ENCODE results near the gene CRISPLD2.
"Not testable (repeated sequence)": the region's sequence is repeated elsewhere in the genome, so short reads cannot be mapped to it uniquely, and the experiment has no call there.

Gene CRISPLD2

DNA sequence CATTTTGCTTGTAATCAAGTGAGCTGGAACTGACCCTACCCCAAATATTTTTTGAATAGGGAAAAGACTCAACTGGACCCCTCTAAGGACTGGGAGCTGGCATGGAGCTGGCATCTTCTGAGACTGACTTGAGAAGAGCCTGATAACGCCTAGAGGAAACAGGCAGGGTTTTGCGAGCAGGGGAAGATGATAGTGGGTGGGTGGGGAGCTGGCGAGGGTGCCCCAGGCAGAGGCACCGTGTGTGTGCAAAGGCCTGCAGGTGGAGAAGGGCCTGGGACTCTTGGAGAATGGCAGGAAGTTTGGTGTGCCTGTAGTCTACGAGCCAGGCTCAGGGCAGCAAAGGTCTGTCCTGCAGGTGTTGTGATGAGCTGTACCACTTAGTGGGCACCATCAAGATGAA is 4.1 kb downstream of the CRISPLD2 start:
- no peak for DNase-seq

DNA sequence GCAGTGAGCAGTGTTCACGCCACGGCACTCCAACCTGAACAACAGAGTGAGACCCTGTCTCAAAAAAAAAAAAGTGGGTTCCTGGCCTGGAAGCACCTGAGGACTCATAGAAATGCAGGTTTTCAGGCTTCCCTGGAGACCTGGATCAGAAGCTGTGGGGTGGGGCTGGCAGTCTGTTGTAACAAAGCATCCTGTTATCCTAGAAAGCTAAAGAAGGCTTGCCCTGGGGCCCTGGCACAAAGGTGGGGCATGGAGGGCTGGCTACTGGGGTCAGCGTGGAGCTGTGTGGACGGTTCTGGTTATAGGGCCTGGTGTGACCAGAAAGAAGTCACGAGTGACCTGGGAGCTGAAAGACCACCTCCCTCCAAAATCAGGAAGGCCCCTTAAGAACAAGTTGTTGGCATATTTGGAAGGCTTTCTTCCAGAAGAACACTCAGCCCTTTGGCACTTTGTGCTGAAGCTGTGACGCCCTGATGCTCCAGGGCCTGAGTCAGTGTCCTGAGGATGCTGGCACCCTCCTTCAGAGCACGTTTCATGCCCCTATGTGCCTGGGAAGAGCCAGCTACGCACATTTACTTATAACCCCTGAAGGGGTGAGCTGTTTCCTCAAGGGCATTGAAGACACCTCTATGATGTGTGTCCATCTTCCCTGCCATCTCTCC is 6.2 kb downstream of the CRISPLD2 start:
- DNase-seq: no peak

DNA sequence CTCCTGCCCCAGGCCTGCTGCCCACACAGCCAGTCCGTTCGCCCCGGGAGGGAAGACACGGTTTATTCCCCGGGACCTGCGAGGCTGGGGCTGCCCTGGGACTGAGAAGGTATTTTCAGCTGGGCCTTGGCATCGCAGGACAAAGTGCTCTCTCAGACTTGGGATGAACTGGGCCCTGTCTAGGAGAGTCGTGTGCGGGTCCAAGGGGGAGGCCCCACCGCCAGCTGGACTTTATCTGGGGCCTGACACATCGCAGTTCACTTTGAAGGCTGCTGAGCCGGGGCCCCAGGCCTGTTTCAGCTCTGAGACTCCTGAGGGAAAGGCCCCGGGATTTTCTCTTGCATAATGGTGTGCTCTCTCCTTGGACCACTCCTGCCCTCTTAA is 6.8 kb downstream of the CRISPLD2 start:
- no peak for DNase-seq

DNA sequence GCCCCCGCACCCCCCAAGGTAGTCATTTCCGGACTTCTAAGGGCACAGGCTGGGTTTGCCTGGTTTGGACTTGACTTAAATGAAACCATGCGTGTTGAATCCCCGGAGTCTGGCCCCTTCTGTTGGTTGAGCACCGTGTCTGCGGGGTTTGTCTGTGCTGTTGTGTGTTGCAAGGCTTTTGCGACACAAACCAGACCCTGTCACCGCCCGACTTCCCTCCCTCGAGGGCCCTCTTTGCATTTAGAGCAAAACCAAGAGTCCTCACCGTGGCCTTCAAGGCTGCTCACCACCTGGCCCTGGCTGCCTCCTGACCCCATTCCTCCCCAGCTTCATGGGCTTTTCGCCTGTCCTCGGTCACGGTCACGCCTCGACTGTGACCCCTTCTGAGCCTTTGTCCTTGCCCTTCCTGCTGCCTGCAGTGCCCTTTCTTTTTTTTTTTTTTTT is 7.4 kb downstream of the CRISPLD2 start:
- no peak for DNase-seq

DNA sequence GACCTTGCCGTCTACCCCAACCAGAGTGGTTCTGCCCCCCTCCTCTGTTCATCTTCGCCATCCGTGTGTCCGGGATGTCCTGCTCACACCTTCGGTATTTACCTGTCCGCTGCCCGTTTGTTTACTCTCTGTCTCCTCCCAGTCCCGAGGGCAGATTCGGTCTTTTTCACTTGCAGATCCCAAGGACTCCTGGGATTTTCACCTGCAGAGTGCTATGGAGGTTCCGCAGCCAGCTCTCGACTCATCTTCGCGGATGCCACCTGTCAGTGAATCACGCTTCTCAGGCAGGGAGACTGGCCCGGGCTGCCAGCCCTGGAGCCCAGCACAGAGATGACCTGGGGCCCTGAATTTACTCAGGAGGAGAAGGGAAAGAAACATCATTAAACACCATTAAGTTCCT is 8.1 kb downstream of the CRISPLD2 start:
- no peak for DNase-seq

DNA sequence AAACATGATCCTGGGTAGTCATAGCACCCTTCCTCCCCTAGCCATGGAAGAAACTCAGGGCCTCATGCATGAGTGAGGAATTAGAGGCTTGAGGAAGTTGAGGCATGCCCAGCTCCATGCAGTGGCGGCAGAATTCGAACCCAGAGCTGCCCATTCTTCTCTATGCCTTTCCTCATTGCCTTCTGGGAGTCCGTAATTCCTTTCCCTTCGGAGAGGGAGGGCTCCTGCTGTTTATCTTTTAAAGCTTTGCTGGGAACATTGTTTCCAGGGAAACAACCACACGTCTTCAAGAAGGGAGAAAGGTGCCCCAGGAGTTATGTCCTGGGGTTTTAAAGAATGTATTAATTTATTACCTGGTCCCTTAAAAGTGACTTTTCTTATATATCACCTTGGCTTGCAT is 8.5 kb downstream of the CRISPLD2 start:
- DNase-seq: no peak

DNA sequence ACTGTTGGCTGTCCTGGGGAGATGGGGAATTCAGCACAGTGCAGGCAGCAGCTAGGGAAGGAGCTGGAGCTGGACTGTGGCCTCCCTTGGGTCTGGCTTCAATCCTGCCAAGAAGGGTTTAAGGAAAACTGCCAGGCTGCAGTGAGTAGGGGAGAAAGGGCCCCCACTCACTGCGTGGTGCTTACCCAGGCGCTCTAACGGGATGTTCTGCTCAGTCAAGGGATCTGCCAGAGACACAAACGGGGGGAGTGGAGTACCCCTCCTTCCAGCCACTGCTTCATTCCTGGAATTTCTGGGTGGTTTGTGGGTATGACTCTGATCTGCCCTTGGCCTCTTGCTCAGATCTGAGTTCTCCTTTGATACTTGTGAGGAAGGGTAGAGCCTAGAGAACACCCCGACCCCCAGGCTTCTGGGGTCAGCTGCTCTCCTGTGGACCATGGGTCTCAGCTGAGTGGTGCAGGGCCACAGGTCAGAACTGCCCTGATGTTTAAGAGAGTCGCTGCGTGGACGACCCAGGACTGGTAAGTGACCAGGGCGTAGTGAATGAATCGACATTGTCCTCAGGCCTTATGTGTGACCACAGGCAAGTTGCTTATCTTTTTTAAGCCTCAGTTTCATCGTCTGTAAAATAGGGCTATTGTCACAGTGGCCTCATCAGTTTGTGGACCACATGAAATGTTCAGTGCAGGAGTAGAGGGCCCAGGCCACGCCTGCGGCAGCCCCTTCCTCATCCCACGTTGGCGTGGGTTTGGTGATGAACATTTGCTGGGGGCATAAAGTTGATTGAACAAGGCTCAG is 9.6 kb downstream of the CRISPLD2 start:
- no peak for DNase-seq

DNA sequence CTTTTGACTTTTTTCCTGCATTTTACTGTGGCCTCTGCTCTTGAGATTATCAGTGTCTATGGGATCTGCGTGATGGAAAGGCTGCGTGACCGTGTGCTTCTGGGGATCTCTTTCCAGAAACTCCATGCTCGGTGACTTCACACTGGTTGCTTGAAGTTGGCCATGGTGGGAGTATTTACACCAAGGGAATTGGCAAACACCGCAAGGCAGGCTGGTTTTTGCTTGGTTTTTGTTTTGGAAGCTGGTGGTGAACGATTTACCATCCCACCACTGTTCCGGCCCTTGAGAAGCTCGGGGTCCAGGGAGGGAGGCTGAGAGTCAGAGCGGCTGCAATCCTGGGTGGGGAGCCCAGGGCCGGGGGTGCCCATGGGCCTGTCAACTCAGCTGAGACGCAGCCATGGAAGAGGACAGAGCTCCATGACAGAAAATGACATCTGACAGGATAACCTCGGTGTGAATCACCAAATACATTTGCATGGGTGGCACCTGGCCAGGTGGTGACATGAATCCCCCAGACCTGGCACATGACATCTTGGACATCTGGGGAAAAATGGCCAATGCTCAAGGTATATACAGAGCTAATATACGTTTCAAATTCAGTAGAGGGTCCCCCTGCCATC is 11.1 kb downstream of the CRISPLD2 start:
- DNase-seq: no peak

DNA sequence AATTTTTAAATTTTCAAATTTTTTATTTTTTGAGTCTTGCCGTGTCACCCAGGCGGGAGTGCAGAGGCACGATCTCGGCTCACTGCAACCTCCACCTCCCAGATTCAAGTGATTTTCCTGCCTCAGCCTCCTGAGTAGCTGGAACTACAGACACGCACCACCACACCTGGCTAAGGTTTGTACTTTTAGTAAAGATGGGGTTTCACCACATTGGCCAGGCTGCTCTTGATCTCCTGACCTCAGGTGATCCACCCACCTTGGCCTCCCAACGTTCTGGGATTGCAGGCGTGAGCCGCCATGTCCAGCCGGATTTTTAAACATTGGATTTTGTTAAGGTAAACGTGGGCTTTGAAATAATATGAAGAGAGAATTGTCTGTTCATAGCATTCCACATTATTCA is 11.9 kb downstream of the CRISPLD2 start:
- not testable (repeated sequence) for DNase-seq

DNA sequence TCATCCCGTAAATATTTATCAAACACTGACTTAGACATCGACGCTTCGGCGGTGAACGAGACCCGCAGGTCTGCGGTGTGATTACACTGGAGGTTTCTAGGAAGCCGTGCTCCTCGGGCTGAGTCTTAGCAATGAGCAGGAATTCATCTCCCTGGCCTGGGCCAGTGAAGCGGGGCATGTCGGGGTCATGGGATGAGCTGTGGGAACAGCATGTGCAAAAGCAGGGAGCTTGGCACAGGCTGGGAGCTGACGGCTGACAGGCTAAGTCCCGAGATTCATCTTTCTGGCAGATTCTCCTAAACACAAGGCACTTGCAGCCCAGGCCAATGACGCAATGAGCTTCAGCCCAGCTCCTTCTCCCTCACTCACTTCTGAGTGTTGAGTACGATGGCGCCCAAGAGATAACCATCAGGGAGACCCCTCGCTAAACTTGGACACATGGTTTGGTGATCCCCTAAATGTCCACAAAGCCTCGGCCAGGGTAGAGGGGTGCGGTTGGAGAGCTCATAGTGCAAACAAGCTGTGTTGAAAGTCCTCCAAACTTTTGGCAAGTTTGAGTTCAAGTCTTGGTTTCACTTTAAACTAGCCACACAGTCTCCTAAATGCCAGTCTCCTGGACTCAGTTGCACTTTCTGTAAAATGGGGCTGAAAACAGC is 12.8 kb downstream of the CRISPLD2 start:
- no peak for DNase-seq

DNA sequence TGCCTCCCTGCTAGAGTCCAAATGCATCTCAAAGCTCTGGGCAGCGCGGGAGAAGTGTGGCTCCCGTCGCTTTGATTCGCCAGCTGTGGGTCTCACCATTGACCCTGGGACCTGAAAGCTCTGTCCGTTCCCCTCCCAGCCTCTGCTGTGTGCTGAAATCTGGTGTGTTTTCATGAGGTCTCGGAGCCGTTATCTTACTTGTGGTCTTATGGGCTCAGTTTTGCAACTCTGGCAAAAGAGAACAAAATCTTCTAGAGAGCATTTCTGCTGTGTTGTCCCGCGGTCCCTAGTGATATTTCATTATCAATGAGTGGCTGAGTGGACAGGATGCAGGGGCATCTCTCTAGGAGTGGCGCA is 13.3 kb downstream of the CRISPLD2 start:
- DNase-seq: no peak

DNA sequence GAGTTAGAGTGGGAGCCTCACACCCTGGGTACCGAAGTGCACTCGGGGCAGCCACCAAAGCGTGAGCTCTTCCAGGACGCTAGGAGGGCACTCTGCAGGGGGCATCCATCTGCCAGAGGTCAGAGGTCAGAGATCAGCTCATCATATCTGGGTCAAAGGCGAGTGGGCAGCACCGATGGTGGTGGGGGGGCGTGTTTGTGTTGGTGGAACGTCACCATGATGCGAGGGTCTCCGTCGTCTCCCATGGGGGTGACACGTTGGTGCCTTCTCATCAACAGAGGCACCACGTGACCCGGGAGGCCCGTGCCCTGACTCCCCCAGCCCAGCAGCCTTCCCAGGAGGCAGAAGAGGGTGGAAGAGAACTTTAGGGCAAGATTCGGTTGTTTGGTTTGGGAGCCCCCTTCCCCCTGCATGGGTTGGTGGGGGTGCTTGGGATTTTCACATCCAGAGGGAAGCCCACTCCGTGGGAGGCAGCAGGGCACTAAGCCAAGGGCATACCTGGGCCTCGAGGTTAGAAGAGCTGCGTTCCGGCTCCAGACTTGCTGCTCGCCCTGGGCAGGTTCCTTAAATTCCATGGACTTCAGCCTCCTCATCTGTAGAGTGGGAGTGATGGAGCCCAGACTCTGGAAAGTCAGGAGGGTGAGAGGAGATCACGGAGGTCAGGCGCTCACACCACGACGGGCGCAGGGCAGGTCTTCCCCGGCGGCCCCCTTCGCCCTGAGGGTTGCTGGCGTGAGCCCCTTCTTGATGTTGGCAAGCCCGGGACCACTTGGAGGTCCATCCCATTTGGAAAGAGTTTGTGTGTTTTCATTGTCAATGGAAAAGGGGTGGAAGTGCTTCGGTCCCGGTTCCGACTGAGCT is 14.0 kb downstream of the CRISPLD2 start:
- no peak for DNase-seq

DNA sequence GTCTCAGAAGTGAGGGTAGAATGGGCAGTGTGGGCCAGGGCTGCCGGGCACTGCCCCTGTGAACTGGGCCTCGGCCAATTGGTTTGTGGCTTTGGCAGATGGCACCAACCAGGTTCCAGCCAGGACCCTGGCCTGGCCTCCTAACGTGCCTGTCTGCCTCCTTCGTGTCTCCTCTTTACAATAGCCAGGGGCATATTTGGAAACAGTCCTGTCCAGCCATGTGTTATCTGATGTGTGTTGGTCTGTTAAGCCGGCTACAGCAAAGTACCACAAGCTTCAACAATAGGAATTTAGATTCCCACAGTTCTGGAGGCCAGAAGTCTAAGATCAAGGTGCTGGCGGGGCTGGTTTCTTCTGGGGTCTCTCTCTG is 14.6 kb downstream of the CRISPLD2 start:
- DNase-seq: no peak

DNA sequence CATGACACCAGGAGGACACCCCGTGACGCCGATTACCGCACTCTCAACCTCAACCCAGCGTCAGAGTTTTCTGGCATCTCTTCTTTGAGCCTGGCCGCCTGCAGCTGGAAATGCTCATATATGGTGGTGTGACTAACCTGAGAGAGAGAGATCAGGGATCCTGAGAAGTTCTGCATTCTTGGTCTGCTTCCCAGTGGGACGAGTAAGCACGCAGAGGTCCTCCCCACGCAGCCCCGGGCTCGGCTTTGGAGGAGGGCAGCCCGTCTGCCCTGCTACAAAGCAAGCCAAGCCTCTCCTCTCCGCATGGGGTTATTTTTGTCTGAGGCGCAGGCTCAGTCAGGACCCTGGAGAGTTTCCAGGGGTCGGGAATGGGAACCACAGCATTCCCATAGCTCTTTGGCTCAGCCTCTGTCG is 16.5 kb downstream of the CRISPLD2 start:
- no peak for DNase-seq

DNA sequence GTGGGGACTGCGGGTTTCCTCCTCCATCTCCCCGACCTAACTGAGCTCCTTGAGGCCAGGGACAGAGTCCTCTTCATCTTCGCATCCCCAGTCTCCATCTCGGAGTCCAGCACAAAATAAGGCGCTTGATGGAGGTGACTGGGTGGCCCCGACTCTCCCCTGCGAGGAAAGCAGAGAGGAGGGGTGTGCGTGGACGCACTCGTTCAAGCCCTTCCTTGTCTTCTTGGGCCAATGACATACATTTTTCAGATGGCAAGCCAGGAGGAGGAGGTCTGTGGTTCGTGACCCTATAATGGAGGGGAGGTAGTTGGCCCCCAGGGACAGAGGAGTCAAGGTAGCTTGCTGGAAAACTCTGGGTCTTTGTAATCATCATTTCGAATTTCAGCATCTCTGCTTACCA is 17.2 kb downstream of the CRISPLD2 start:
- DNase-seq: no peak

DNA sequence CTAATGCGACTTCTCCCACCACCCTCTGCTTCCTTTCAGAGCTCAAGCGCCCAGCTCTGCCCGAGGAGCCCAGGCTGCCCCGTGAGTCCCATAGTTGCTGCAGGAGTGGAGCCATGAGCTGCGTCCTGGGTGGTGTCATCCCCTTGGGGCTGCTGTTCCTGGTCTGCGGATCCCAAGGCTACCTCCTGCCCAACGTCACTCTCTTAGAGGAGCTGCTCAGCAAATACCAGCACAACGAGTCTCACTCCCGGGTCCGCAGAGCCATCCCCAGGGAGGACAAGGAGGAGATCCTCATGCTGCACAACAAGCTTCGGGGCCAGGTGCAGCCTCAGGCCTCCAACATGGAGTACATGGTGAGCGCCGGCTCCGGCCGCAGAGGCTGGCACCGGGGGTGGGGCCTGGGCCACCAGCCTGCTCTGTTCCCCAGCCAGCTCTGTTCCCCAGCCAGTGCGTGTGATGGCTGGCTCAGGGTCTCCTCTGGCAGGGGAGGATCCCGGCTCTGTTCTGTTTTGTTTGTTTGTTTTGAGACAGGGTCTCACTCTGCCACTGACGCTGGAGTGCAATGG is 18.7 kb downstream of the CRISPLD2 start:
- DNase-seq: no peak

DNA sequence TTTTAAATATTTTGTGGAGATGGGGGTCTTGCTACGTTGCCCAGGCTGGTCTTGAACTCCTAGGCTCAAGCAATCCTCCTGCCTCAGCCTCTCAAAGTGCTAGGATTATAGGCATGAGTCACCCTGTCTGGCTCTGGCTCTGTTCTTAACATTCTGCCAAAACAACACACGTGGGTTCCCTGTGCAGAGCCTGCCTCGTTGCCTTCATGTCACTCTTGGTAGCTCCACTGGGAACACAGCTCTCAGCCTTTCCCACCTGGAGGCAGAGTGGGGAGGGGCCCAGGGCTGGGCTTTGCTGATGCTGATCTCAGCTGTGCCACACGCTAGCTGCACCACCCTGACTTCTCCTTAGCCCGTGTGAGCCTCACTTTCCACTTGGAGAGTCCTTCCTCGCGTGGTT is 19.3 kb downstream of the CRISPLD2 start:
- no peak for DNase-seq

DNA sequence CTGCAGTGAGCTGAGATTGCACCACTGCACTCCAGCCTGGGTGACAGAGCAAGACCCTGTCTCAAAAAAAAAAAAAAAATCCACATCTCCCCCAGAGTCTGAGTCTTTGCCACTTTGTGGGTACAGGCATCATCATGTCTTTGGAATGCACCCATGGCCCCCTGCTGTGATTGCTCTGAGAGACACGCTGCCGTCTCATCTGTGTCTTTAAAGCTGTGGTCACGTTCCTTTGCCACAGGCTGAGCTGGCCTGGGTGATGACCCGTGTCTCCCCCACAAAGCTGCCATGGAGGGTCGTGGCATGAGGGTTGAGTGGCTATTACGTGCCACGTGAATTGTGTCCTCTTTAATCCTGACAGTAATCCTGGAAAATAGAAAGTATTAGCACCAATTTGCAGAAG is 20.2 kb downstream of the CRISPLD2 start:
- no peak for DNase-seq

DNA sequence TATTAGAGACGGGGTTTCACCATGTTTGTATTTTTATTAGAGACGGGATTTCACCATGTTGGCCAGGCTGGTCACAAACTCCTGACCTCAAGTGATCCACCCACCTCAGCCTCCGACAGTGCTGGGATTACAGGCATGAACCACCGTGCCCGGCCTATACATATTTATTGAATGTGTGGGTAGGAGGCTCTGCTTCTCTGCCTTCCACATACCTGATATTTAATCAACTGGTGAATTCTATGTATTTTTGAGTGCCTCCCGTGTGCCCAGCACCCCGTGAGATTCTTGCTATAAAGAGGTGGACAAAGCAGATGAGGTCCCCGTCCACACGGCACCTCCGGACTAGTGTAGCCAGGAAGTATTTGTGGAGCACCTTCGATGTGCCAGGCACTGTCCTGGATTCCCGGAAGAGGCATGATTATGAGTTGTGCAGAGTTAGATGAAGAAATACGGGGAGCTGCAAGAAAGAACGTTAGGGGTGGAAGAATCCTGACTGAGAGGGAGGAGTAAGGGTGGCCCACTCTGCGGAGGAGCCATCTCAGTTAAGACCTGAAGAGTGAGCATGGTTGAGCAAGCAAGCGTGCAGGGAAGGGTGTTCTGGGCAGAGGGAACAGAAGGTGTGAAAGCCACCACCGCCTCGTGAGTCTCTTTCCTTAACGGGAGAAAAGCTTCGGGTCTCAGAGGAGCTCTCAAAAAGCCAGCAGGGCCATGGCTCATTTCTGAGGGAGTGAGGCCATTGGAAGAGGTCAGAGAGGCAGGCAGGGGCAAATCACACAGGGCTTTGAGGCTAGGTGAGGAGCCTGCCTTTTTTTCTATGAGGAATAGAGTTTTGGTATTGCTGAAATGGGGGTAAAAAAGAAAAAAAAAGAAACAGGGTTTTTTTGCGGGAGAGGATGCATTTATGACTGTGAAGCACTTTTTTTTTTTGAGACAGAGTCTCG is 21.2 kb downstream of the CRISPLD2 start:
- DNase-seq: no peak

DNA sequence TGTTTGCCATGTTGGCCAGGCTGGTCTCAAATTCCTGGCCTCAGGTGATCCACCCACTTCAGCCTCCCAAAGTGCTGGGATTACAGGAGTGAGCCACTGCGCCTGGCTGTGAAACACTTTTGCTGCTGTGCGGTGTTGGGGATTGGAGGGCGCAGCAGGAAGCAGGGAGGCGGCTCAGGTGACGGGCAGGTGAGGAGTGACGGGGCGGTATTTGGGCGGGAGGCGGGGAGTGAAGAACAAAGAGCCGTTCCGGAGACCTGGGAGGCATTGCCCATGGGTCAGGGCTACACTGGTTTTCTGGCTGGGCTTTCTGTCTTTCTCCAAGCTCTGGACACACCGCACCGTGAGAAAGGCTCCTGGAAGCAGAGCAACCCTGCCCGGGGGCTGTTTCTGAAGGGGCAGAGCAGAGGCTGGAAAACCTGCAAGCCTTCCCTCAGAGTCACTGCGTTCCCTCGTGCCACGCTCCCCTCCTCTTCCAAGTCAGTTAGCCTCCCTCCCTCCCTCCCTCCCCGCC is 22.1 kb downstream of the CRISPLD2 start:
- no peak for DNase-seq

DNA sequence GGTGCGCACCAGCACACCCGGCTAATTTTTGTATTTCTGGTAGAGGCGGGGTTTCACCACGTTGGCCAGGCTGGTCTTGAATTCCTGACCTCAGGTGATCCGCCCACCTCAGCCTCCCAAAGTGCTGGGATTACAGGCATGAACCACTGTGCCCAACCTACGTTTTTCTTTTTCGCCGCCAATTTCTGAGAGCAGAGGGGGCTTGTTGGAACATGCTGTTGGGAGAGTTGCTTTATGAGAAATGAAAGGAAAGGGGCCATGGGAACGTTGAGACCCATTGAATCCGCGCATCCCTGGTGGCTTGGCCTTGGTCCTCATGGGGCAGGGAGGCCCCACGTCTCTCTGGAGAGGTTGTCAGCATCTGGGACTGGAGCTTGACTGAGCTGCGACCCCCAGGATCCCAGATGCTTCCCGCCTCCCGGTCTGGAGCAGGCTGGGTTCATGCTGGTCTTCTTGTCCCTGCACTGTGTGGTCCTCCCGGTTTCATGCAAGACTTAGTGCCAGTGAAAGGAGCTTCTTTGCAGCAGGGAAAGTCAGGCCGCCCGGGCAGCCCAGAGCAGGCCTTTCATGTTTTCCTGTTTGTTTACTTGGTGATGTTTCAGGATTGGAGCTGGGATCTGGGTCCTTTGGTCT is 22.8 kb downstream of the CRISPLD2 start:
- DNase-seq: no peak
